HFF-Myc (cell line): ENCODE measurements around the gene PRRG1.

Experiments used
- DNase-seq: peaks from one replicate; pipeline ENCODE4 v3.0.0-alpha.2; 2011; ENCODE audit warnings: low read depth; ENCODE audit errors: extremely low read depth
- H3K4me3 ChIP-seq: replicated peaks from 2 replicates; pipeline ENCODE4 v1.5.1; 2011; ENCODE audit warnings: low read depth, mild to moderate bottlenecking, control low read depth, low read length
- TF ChIP-seq, protein P1 (sequence below): IDR thresholded peaks from 2 replicates; pipeline ENCODE4 v1.5.1; 2012; ENCODE audit warnings: mild to moderate bottlenecking, low read depth, low read length, control low read depth; ENCODE audit errors: missing control alignments

The PRRG1 gene

DNA sequence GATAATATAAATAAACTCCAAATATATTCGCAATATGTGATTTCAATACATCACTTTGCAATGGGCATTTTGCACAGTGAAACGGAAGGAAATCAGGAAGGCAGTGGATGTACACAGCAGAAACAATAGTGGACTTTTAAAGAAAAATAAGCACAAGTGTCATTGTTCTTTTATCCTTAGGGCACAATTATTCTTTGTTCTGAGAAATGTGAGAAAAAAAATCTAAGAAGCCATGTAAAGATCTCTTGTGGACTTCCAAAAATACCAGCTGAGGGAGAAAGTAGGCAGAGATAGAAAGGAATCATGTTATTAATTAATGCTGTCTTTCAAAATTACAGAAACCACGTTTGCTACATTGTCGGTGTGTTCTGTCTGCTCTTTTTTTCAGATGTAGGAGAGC, 17.6 kb upstream of the PRRG1 start:
- DNase-seq = no peak
- no peak overlapping the region for H3K4me3 ChIP-seq
- TF ChIP-seq, protein P1, sequence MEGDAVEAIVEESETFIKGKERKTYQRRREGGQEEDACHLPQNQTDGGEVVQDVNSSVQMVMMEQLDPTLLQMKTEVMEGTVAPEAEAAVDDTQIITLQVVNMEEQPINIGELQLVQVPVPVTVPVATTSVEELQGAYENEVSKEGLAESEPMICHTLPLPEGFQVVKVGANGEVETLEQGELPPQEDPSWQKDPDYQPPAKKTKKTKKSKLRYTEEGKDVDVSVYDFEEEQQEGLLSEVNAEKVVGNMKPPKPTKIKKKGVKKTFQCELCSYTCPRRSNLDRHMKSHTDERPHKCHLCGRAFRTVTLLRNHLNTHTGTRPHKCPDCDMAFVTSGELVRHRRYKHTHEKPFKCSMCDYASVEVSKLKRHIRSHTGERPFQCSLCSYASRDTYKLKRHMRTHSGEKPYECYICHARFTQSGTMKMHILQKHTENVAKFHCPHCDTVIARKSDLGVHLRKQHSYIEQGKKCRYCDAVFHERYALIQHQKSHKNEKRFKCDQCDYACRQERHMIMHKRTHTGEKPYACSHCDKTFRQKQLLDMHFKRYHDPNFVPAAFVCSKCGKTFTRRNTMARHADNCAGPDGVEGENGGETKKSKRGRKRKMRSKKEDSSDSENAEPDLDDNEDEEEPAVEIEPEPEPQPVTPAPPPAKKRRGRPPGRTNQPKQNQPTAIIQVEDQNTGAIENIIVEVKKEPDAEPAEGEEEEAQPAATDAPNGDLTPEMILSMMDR = no peak

DNA sequence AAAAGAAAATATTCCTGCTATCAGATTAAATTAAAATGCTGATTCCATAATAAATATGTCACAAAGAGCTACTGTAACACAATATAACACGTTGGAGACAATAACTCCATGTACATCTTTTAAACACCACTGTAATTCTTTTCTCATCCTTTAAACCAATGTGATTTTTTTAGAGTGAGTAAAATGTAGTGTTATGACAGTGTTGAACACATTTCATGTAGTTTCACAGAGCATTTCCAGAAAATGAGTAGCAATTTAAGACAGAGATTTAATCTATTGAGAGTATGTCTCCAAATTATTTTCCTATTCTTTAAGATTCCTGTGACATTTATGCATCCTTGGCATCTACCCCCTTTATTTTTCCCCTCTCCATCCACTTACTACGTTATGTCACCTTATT, 17.1 kb upstream of the PRRG1 start:
- H3K4me3 ChIP-seq = no peak overlapping the region
- TF ChIP-seq, protein P1 = no peak
- DNase-seq = no peak

DNA sequence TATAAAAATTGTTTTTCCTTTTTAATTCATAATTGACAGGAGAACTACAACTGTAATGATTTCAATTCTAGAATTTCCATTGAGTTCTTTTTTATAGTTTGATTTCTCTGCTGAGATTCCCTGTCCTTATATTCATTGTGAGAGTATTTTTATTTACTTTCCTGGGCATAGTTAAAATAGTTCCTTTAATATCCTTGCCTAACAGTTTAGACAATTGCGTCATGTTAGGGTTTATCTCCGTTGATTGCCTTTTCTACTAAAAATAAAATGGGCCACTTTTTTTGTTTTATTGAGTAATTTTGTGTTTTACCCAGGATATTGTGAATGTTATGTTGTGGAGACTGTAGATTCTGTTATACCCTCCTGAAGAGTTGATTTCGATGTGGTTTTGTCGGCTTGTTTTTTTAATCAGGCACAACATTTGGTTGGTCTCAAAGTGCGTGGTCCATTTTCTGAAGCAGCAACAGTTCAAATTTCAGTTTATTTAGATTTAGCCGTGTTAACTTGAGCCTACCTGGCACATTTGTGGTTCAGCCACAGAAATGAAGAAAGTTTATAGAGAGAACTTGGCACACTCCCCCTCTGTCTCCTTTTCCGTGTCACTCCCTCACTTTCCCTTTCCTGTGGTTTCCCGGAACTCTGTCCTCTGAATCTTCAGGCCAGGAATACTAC, 16.0 kb upstream of the PRRG1 start:
- TF ChIP-seq, protein P1 = no peak
- no peak overlapping the region for H3K4me3 ChIP-seq
- DNase-seq = no peak

DNA sequence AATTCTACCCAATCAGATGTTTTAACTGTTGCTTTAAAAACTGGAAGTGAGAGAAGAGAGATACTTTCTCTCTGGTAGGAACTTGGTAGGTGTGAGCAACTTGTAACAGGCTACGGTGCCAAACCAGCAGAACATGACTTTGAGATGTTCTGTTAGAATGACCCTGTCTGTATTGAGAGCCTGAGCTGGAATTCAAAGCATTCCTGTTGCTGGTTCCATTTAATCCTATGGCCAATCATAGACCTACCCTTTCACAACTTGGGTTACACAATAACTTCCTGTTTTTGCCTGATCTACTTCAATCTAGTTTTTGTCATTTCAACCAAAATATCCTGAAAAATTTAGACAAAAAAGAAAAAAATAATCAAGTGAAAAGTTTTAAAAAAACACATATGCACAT, 1.7 kb upstream of the PRRG1 start:
- TF ChIP-seq, protein P1 = no peak
- no peak for DNase-seq
- no peak overlapping the region for H3K4me3 ChIP-seq

DNA sequence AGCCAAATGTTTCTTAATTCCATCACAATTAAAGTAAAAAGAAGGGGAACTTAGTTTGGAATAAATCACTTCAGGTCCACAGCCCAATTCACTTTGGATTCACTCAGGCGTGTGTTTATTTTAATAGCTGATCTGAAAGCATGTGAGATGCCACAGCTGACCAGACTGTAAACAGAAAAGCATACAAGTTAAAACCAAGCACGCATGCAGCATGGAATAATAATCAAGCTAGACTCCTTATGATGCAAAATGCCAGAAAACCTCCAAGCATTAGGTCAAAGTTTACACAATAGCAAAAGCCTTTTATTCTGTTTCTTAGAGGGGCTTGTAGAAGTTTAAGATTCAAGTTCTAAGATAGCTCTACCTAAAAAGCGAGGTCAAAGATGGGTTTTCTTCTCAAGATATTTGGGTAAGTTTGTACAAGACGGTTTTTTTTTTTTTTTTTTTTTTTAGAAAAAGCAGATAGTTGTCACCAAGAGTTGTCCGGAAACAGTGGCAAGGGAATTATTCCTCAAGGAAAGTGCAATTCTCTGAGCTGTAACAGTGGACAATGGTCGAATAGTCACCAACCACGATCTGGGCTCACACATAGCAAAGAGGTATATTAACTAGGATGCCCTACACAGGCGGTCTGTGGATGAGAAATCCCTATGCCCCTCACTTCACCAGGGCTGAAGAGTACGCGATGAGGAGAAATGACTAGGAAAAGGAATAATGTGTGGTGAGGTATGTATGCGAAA, 763 bp upstream of the PRRG1 start:
- no peak for DNase-seq
- H3K4me3 ChIP-seq = peak overlapping the region; percentile 67
- TF ChIP-seq, protein P1 = no peak

DNA sequence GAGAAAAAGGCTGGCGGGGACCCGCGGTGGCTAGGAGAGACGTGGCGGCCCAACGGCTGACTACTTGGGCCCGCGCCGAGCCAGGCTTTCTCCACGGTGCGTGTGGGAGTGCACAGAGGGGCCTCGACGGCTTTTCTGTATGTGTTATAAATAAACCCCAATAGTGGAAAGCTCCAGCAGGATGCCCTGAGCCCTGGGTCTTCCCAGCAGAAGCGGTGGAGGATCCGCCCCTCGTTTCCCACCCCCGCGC, 268 bp upstream of the PRRG1 start:
- TF ChIP-seq, protein P1 = no peak
- H3K4me3 ChIP-seq = peak overlapping the region; percentile 67

DNA sequence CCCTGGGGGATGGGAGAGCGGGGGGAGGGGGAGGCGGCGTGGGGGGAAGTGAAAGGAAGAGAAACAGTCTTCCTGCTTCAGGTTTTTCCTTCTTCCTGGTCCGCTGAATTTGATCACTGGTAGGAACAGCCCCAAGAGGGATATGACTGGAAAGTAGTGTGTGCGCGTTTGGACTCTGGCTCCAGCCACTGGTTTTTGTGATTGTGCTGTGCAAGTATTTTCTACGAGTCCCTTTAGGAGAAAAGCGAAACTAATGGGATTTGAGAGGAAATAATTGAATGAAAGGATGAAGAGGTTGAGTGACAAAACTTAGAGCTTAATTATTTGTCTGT, 836 bp downstream of the PRRG1 start:
- TF ChIP-seq, protein P1 = no peak
- peak overlapping the region; percentile 67 for H3K4me3 ChIP-seq
- DNase-seq = no peak

More for the DNA sequence above, 268 bp upstream of the PRRG1 start:
- DNase-seq = no peak
